GM12873 (cell line): ENCODE measurements around the gene HCAR1.

Experiments
- CTCF ChIP-seq: IDR thresholded peaks from 2 replicates; pipeline ENCODE4 v1.5.1; 2012; ENCODE audit warnings: low read depth, mild to moderate bottlenecking, moderate library complexity, low read length, control low read depth; ENCODE audit not compliant: insufficient read depth; ENCODE audit errors: missing control alignments

The HCAR1 gene

GRCh38 chr12:122747224-122748135, 16.8 kb upstream of the HCAR1 start:
- no peak for TF ChIP-seq CTCF

GRCh38 chr12:122743895-122744525, 13.4 kb upstream of the HCAR1 start:
- no peak for TF ChIP-seq CTCF

GRCh38 chr12:122740351-122740750, 9.7 kb upstream of the HCAR1 start:
- TF ChIP-seq CTCF = no peak

GRCh38 chr12:122738571-122738970, 7.9 kb upstream of the HCAR1 start:
- TF ChIP-seq CTCF = no peak

- no peak for TF ChIP-seq CTCF
Observed at GRCh38 chr12:122732611-122733010, 2.0 kb upstream of the HCAR1 start.

GRCh38 chr12:122732170-122732569, 1.5 kb upstream of the HCAR1 start:
- no peak for TF ChIP-seq CTCF

- TF ChIP-seq CTCF = no peak
Observed at GRCh38 chr12:122729583-122730214, 945 bp downstream of the HCAR1 start.
